Measurements from ENCODE around the gene LRP1B.

- TF ChIP-seq TCF12 (IDR thresholded peaks at IDR 0.05; ENCODE audit: low read depth) (no peak), FOXM1 (IDR thresholded peaks at IDR 0.05; ENCODE audit: borderline replicate concordance, low read depth) (no peak), RAD21 (IDR thresholded peaks at IDR 0.05; ENCODE audit: low read depth) (no peak), TAF1 (IDR thresholded peaks at IDR 0.05; ENCODE audit: low read depth) (no peak), EP300 (IDR thresholded peaks at IDR 0.05; ENCODE audit: borderline replicate concordance) (no peak), YY1 (IDR thresholded peaks at IDR 0.05; ENCODE audit: low read depth) (no peak), CEBPB (IDR thresholded peaks at IDR 0.05) (no peak), EGR1 (IDR thresholded peaks at IDR 0.05) (no peak), NFIC (IDR thresholded peaks at IDR 0.05) (no peak), REST (IDR thresholded peaks at IDR 0.05; ENCODE audit: low read depth) (no peak), USF1 (IDR thresholded peaks at IDR 0.05) (no peak), CREB1 (IDR thresholded peaks at IDR 0.05; ENCODE audit: low read depth) (no peak), TEAD4 (IDR thresholded peaks at IDR 0.05) (no peak)
- TF ChIP-seq, protein P1, sequence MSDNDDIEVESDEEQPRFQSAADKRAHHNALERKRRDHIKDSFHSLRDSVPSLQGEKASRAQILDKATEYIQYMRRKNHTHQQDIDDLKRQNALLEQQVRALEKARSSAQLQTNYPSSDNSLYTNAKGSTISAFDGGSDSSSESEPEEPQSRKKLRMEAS (IDR thresholded peaks at IDR 0.05) = no peak
These were observed 1256.8 kb downstream of the LRP1B start for GRCh38 chr2:140873915-140874531.

All from Ishikawa (cell line).